GM13977 (cell line): ENCODE data around the gene PDSS2.
A peak's percentile ranks its signal among the peaks of the same experiment; 100 is the strongest.

Experiments
- DNase-seq: peaks from one replicate; pipeline ENCODE4 v3.0.0; 2012; ENCODE audit warnings: low spot score
- CTCF ChIP-seq: IDR thresholded peaks from 2 replicates; pipeline ENCODE4 v1.5.1; 2012; ENCODE audit warnings: mild to moderate bottlenecking, control low read depth; ENCODE audit not compliant: insufficient read depth; ENCODE audit errors: extremely low read depth, missing control alignments
- in situ Hi-C: fragments of 300-500 bp; cut with MboI; formaldehyde crosslinking; loops from one replicate; pipeline ENCODE4 v1.12.0; 2022; ENCODE audit warnings: low sequenced_read_pairs, low pct_unique_long_range_greater_than_20kb, mixed read lengths, inconsistent platforms; ENCODE audit not compliant: unreplicated experiment

The PDSS2 gene

GRCh38 chr6:107132330-107132954 is 326.9 kb downstream of the PDSS2 start:
- in situ Hi-C loops: no loop called here
- DNase-seq: no peak
- TF ChIP-seq CTCF: peak; percentile 34

- no peak for DNase-seq
- in situ Hi-C loops: no loop called here
- no peak for TF ChIP-seq CTCF
Observed at GRCh38 chr6:107129370-107129925, 329.9 kb downstream of the PDSS2 start.

GRCh38 chr6:107128577-107128976 is 330.8 kb downstream of the PDSS2 start:
- in situ Hi-C loops: no loop called here
- no peak for TF ChIP-seq CTCF

GRCh38 chr6:107128175-107128574 is 331.2 kb downstream of the PDSS2 start:
- no peak for DNase-seq
- no peak for TF ChIP-seq CTCF
- in situ Hi-C loops: no loop called here

More at GRCh38 chr6:107128577-107128976, 330.8 kb downstream of the PDSS2 start:
- DNase-seq: no peak

- in situ Hi-C loops: no loop called here
- TF ChIP-seq CTCF: no peak
- no peak for DNase-seq
Observed at GRCh38 chr6:107125771-107126170, 333.6 kb downstream of the PDSS2 start.

- DNase-seq: no peak
- in situ Hi-C loops: no loop called here
- peak; percentile 16 for TF ChIP-seq CTCF
Observed at GRCh38 chr6:107124934-107125348, 334.4 kb downstream of the PDSS2 start.
